ENCODE measurements around the gene ST3GAL3.

DNA sequence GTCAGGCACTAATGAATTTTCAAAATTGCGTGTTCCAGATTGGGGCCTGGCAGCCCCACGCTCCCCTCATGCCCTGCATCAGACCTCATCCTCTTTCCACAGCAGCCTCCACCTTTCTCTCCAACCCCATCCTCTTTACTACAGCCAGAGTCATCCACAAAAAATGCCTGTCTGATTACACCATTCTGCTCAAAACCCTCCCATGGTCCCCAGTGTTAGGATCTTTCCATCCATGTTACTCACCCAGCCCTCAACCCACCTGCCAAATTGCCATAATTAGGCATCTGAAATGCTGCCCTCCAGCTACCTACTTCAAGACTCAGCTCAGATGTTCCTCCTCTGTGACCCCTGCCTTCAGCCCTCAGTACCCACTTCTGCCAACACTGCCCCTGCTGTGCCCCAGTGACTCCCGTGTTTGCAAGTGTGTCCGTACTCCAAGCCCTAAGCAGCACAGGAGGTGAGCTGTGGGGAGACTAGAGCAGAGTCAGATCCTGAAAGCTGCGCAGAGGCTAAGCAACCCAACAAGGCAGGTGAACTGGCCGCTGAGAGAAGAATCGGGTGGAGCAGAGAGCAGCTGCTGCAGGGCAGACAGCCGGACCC lies 225.6 kb downstream of the ST3GAL3 start:
- TF ChIP-seq, protein P1, sequence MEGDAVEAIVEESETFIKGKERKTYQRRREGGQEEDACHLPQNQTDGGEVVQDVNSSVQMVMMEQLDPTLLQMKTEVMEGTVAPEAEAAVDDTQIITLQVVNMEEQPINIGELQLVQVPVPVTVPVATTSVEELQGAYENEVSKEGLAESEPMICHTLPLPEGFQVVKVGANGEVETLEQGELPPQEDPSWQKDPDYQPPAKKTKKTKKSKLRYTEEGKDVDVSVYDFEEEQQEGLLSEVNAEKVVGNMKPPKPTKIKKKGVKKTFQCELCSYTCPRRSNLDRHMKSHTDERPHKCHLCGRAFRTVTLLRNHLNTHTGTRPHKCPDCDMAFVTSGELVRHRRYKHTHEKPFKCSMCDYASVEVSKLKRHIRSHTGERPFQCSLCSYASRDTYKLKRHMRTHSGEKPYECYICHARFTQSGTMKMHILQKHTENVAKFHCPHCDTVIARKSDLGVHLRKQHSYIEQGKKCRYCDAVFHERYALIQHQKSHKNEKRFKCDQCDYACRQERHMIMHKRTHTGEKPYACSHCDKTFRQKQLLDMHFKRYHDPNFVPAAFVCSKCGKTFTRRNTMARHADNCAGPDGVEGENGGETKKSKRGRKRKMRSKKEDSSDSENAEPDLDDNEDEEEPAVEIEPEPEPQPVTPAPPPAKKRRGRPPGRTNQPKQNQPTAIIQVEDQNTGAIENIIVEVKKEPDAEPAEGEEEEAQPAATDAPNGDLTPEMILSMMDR (IDR thresholded peaks at IDR 0.05) = no peak
- TF ChIP-seq POLR2A (IDR thresholded peaks at IDR 0.05) (no peak), EP300 (IDR thresholded peaks at IDR 0.05) (no peak), POLR2AphosphoS5 (IDR thresholded peaks at IDR 0.05) (no peak)
